Gastroesophageal sphincter (tissue), 3 donors: ENCODE data around the gene RBM17.

Source experiments
- POLR2A ChIP-seq, 2 donors: fragments of 450-650 bp; IDR thresholded peaks; one replicate each; pipeline ENCODE4 v1.6.1; 2017; ENCODE audit warnings: antibody characterized with exemption in 2 of 2, mild to moderate bottlenecking in 2 of 2, moderate library complexity in 1 of 2
- POLR2AphosphoS5 ChIP-seq: sonication (generic); formaldehyde crosslinking; IDR thresholded peaks from one replicate; pipeline ENCODE4 v1.6.1; 2017; ENCODE audit warnings: antibody characterized with exemption
- TF ChIP-seq, protein P1 (sequence below), 4 experiments: fragments of 200-600 bp in 2 of 4; fragments of 450-650 bp in 2 of 4; sonication (generic) in 1 of 4; IDR thresholded peaks; one replicate each; pipeline ENCODE4 v1.5.1; 2017 to 2019; ENCODE audit warnings: antibody characterized with exemption in 4 of 4, mild to moderate bottlenecking in 2 of 4, moderate library complexity in 2 of 4

- TF ChIP-seq, protein P1, sequence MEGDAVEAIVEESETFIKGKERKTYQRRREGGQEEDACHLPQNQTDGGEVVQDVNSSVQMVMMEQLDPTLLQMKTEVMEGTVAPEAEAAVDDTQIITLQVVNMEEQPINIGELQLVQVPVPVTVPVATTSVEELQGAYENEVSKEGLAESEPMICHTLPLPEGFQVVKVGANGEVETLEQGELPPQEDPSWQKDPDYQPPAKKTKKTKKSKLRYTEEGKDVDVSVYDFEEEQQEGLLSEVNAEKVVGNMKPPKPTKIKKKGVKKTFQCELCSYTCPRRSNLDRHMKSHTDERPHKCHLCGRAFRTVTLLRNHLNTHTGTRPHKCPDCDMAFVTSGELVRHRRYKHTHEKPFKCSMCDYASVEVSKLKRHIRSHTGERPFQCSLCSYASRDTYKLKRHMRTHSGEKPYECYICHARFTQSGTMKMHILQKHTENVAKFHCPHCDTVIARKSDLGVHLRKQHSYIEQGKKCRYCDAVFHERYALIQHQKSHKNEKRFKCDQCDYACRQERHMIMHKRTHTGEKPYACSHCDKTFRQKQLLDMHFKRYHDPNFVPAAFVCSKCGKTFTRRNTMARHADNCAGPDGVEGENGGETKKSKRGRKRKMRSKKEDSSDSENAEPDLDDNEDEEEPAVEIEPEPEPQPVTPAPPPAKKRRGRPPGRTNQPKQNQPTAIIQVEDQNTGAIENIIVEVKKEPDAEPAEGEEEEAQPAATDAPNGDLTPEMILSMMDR (IDR thresholded peaks at IDR 0.05): no peak
- TF ChIP-seq POLR2A (IDR thresholded peaks at IDR 0.05): no peak
- TF ChIP-seq POLR2AphosphoS5: no peak
Observed at GRCh38 chr10:6044751-6045313, 44.0 kb upstream of the RBM17 start.
